Muscle of leg (tissue), 11 donors: ENCODE measurements around the gene LAS1L. TPM values are rescaled to one million over a fixed set of nuclear protein-coding genes. Genes with fewer than 3 reads are reported as not detected.

Experiments
- DNase-seq: peaks from one replicate; pipeline ENCODE4 v3.0.0; 2013
- H3K27ac ChIP-seq: one replicate; pipeline ENCODE4 v1.5.1; 2013; ENCODE audit warnings: mild to moderate bottlenecking, low read length, control low read depth
- H3K27me3 ChIP-seq: one replicate; pipeline ENCODE4 v1.6.1; 2013; ENCODE audit warnings: low read length; ENCODE audit not compliant: control insufficient read depth, insufficient read depth
- H3K36me3 ChIP-seq: one replicate; pipeline ENCODE4 v1.6.1; 2013; ENCODE audit warnings: low read length; ENCODE audit not compliant: control insufficient read depth, insufficient read depth
- H3K4me1 ChIP-seq: one replicate; pipeline ENCODE4 v1.6.1; 2013; ENCODE audit warnings: low read length; ENCODE audit not compliant: control insufficient read depth, insufficient read depth
- H3K4me3 ChIP-seq: one replicate; pipeline ENCODE4 v1.5.1; 2013; ENCODE audit warnings: low read length, control low read depth
- H3K9me3 ChIP-seq: replicated peaks from 2 replicates; pipeline ENCODE4 v1.6.1; 2013; ENCODE audit warnings: low read depth, low read length; ENCODE audit not compliant: control insufficient read depth
- WGBS: methylation state at CpG from one replicate; pipeline ENCODE4 v1.1.5; 2013; ENCODE audit warnings: missing lambda C conversion rate; ENCODE audit not compliant: insufficient coverage; 5-methylcytosine and 5-hydroxymethylcytosine counted together
- polyA plus RNA-seq, 8 donors: library from polyadenylated mRNA; unstranded; fragments of 120-200 nt; gene quantifications; one replicate each; pipeline versions ENCODE4 v1.2.1 to v1.2.3, GENCODE V29; 2013; ENCODE audit warnings: inconsistent platforms in 1 of 8, low replicate concordance in 1 of 8; ENCODE audit not compliant: insufficient read length in 8 of 8, insufficient read depth in 1 of 8
- total RNA-seq: library from RNA; stranded (reverse); fragments of 120-200 nt; gene quantifications from one replicate; pipeline ENCODE4 v1.2.4, GENCODE V29; 2013

Gene LAS1L
- total and polyA plus RNA-seq, 9 donors = 14.7 to 29.4 (median 23.9) TPM

GRCh38 chrX:65551489-65552339 is 17.1 kb upstream of the LAS1L start:
- Histone ChIP-seq H3K27me3 (no peaks in the 10 kb centered on the region), H3K4me3 (no peak overlapping the region), H3K36me3 (no peaks in the 10 kb centered on the region), H3K27ac (no peak overlapping the region), H3K4me1 (no peaks in the 10 kb centered on the region), H3K9me3 (no peaks in the 10 kb centered on the region)
- no peak for DNase-seq
- 91% methylated on average over 62 of the region's 62 CpGs for WGBS

- no peaks in the 10 kb centered on the region for H3K9me3 ChIP-seq
- no peak overlapping the region for H3K4me3 ChIP-seq
- no peaks in the 10 kb centered on the region for H3K4me1 ChIP-seq
- no peak for DNase-seq
- no peak overlapping the region for H3K27ac ChIP-seq
- 84% methylated on average over 16 of the region's 16 CpGs for WGBS
- no peaks in the 10 kb centered on the region for H3K27me3 ChIP-seq
- H3K36me3 ChIP-seq = no peaks in the 10 kb centered on the region
These were observed 16.5 kb upstream of the LAS1L start for GRCh38 chrX:65551086-65551485.

- Histone ChIP-seq H3K4me3 (no peak overlapping the region), H3K36me3 (no peaks in the 10 kb centered on the region), H3K27me3 (no peaks in the 10 kb centered on the region), H3K27ac (no peak overlapping the region), H3K4me1 (no peaks in the 10 kb centered on the region), H3K9me3 (no peaks in the 10 kb centered on the region)
- no peak for DNase-seq
- no CpG with 5 or more reads among the region's 1 CpG for WGBS
These were observed 10.9 kb upstream of the LAS1L start for GRCh38 chrX:65545456-65545855.

GRCh38 chrX:65537229-65537628 is 2.6 kb upstream of the LAS1L start:
- Histone ChIP-seq H3K4me3 (no peak overlapping the region), H3K27me3 (no peaks in the 10 kb centered on the region), H3K27ac (no peak overlapping the region), H3K4me1 (peaks cover 7% of the 10 kb centered on the region), H3K9me3 (no peaks in the 10 kb centered on the region), H3K36me3 (peaks cover 2% of the 10 kb centered on the region)
- DNase-seq = no peak
- WGBS = 38% methylated on average over 3 of the region's 3 CpGs

- Histone ChIP-seq H3K27me3 (no peaks in the 10 kb centered on the region), H3K27ac (no peak overlapping the region), H3K4me1 (peaks cover 7% of the 10 kb centered on the region), H3K4me3 (no peak overlapping the region), H3K36me3 (peaks cover 4% of the 10 kb centered on the region), H3K9me3 (no peaks in the 10 kb centered on the region)
- 83% methylated on average over 2 of the region's 3 CpGs for WGBS
- peak; percentile 15 for DNase-seq
These were observed 1.7 kb upstream of the LAS1L start for GRCh38 chrX:65536291-65536690.

- H3K36me3 ChIP-seq = peaks cover 21% of the 10 kb centered on the region
- WGBS = 75% methylated on average over 1 of the region's 3 CpGs
These were observed 2.6 kb downstream of the LAS1L start for GRCh38 chrX:65532016-65532415.

GRCh38 chrX:65528705-65529340 is 5.8 kb downstream of the LAS1L start:
- Histone ChIP-seq H3K4me3 (no peak overlapping the region), H3K27me3 (no peaks in the 10 kb centered on the region), H3K9me3 (no peaks in the 10 kb centered on the region), H3K4me1 (peaks cover 6% of the 10 kb centered on the region), H3K36me3 (peaks cover 38% of the 10 kb centered on the region), H3K27ac (no peak overlapping the region)
- 7% methylated on average over 4 of the region's 9 CpGs for WGBS
- peak; percentile 20 for DNase-seq

More at GRCh38 chrX:65532016-65532415, 2.6 kb downstream of the LAS1L start:
- no peaks in the 10 kb centered on the region for H3K9me3 ChIP-seq
- no peaks in the 10 kb centered on the region for H3K27me3 ChIP-seq
- H3K4me1 ChIP-seq = peaks cover 7% of the 10 kb centered on the region
- H3K4me3 ChIP-seq = no peak overlapping the region
- no peak overlapping the region for H3K27ac ChIP-seq
- no peak for DNase-seq

GRCh38 chrX:65528293-65528692 is 6.3 kb downstream of the LAS1L start:
- no peak for DNase-seq
- Histone ChIP-seq H3K27ac (no peak overlapping the region), H3K27me3 (no peaks in the 10 kb centered on the region), H3K4me1 (peaks cover under 1% of the 10 kb centered on the region), H3K9me3 (no peaks in the 10 kb centered on the region), H3K36me3 (peaks cover 42% of the 10 kb centered on the region), H3K4me3 (no peak overlapping the region)
- WGBS = 55% methylated on average over 3 of the region's 3 CpGs

GRCh38 chrX:65524139-65524538 is 10.4 kb downstream of the LAS1L start:
- no peak for DNase-seq
- WGBS = 81% methylated on average over 5 of the region's 9 CpGs
- Histone ChIP-seq H3K27ac (no peak overlapping the region), H3K27me3 (no peaks in the 10 kb centered on the region), H3K4me3 (no peak overlapping the region), H3K4me1 (no peaks in the 10 kb centered on the region), H3K9me3 (no peaks in the 10 kb centered on the region), H3K36me3 (peaks cover 57% of the 10 kb centered on the region)

GRCh38 chrX:65522739-65523372 is 11.7 kb downstream of the LAS1L start:
- WGBS = 72% methylated on average over 3 of the region's 3 CpGs
- Histone ChIP-seq H3K27ac (no peak overlapping the region), H3K27me3 (no peaks in the 10 kb centered on the region), H3K9me3 (no peaks in the 10 kb centered on the region), H3K36me3 (peaks cover 51% of the 10 kb centered on the region), H3K4me1 (no peaks in the 10 kb centered on the region), H3K4me3 (no peak overlapping the region)
- no peak for DNase-seq
